Measurements from ENCODE around the gene IL20RB.

DNA sequence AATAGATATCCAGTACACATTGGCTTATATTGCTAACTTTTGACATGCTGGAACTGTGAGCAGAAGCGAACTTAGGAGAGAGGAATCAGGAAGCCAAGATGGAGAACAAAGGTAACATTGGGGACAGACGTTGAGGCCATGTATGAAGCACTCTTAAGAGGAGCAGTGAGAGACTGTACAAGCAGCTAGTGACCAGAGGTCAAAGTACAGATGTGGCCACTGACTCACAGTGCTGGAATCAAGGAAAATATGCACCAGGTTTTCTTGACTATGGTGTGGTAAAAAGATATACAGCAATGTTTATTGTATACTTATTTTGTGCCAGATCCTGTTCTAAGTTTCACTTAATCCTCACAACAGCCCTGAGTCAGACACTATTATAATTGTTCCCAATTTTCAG lies 2.0 kb upstream of the IL20RB start:
- no peak for TF ChIP-seq CTCF (conservative IDR thresholded peaks at IDR 0.05; ENCODE audit: low read depth, low read length)
- no peak for TF ChIP-seq EZH2 (IDR thresholded peaks at IDR 0.05; ENCODE audit: borderline replicate concordance, low read depth, low read length, poor library complexity, severe bottlenecking)

All from A673 (cell line).